Right lobe of liver (tissue), 4 donors: Measurements from ENCODE around the gene INPP5B.

ENCODE experiments used
- POLR2A ChIP-seq: fragments of 450-650 bp; IDR thresholded peaks from one replicate; pipeline ENCODE4 v1.6.1; 2017; ENCODE audit warnings: antibody characterized with exemption, mild to moderate bottlenecking
- TF ChIP-seq, protein P1 (sequence below), 4 donors: fragments of 200-600 bp in 3 of 4; fragments of 450-650 bp in 1 of 4; IDR thresholded peaks; one replicate each; pipeline versions ENCODE4 v1.5.1 to v1.8.0; 2016 to 2022; ENCODE audit warnings: antibody characterized with exemption in 4 of 4, mild to moderate bottlenecking in 2 of 4
- donor health status: DM: no; HTN: no; CAD: no.
- donor health status: DM: no; HTN: no; CAD: no.
- donor health status: DM: no; HTN: yes; CAD: no.

DNA sequence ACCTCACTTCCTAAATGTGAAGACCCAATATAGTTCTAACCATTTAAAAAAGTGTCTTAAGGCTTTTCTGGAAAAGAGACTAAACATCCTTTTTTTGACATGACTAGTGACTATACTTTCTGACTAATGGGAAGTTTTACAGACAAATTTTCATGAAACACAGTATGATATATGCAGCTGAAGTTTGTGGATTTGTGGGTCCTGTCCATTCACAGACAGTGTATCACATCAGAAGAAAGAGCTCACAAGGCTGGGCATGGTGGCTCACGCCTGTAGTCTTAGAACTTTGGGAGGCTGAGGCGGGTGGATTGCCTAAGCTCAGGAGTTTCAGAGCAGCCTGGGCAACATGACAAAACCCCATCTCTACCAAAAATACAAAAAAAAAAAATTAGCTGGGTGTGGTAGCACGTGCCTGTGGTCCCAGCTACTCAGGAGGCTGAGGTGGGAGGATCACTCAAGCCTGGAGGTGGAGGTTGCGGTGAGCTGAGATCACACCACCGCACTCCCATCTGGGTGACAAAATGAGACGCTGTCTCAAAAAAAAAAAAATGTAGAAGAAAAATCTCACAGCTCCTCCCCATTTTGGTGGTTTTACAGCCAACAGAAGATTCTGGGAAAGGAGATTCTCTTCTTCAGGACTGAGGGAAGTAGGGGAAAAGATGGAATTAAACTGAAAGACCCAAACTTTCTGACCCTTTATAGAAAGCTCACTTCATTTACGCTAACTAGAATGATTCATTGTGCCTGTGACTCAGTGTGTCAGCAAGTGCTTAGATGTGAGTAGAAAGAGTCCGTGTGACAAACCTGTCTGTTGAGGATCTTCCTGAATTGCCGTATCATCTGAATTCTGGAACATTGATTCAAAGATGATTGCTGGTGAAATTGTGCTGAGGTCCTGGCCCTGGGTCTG is 123.7 kb downstream of the INPP5B start:
- TF ChIP-seq, protein P1, sequence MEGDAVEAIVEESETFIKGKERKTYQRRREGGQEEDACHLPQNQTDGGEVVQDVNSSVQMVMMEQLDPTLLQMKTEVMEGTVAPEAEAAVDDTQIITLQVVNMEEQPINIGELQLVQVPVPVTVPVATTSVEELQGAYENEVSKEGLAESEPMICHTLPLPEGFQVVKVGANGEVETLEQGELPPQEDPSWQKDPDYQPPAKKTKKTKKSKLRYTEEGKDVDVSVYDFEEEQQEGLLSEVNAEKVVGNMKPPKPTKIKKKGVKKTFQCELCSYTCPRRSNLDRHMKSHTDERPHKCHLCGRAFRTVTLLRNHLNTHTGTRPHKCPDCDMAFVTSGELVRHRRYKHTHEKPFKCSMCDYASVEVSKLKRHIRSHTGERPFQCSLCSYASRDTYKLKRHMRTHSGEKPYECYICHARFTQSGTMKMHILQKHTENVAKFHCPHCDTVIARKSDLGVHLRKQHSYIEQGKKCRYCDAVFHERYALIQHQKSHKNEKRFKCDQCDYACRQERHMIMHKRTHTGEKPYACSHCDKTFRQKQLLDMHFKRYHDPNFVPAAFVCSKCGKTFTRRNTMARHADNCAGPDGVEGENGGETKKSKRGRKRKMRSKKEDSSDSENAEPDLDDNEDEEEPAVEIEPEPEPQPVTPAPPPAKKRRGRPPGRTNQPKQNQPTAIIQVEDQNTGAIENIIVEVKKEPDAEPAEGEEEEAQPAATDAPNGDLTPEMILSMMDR (IDR thresholded peaks at IDR 0.05), result no peak
- TF ChIP-seq POLR2A, result no peak
